ENCODE measurements around the gene SEMA6A. TPM values are rescaled to one million over a fixed set of nuclear protein-coding genes. Genes with fewer than 3 reads are reported as not detected.

The SEMA6A gene
- total and polyA plus RNA-seq, 10 donors, result 0.88 to 78.6 (median 30.4) TPM

DNA sequence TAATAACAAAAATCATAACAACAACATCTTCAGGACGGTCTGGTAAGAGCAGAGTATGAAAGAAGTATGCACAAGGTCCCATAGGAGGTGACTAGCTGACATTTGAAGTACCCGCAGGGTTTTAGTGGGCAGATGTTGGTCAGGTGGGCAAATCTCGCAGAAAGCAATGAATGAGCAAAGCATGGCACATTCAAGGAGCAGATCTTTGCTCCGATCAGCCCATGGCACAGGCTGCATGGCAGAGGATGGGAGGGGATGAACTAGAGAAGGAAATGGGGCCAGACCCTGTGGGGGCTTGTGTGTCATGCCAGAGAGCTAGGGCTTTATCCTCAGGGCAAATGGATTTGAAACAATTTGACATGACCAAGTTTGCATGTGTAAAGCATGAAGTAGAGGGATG is 90.0 kb downstream of the SEMA6A start:
- intact Hi-C loops (cut with DNase I; ENCODE audit: low total_unique reads), result no loop called here
- H3K9me3 ChIP-seq, result no peaks in the 10 kb centered on the region
- no peaks in the 10 kb centered on the region for H3K4me1 ChIP-seq
- WGBS, 5 donors, result 84 to 96% (median 95%) methylated on average over 4 of the region's 4 CpGs
- H3K36me3 ChIP-seq, result peaks cover 0 to 55% (median 11%) of the 10 kb centered on the region in 6 donors
- TF ChIP-seq POLR2AphosphoS5 (IDR thresholded peaks at IDR 0.05), result no peak
- no peak for TF ChIP-seq POLR2A (IDR thresholded peaks at IDR 0.05)
- no peak for TF ChIP-seq CTCF (IDR thresholded peaks at IDR 0.05 in 8 of 11, conservative IDR thresholded peaks at IDR 0.05 in 3 of 11)
- DNase-seq, result no peak
- no peaks in the 10 kb centered on the region for H3K27me3 ChIP-seq (replicated peaks in 1 of 7)
- H3K4me3 ChIP-seq, result no peak overlapping the region
- no peak overlapping the region for H3K27ac ChIP-seq

DNA sequence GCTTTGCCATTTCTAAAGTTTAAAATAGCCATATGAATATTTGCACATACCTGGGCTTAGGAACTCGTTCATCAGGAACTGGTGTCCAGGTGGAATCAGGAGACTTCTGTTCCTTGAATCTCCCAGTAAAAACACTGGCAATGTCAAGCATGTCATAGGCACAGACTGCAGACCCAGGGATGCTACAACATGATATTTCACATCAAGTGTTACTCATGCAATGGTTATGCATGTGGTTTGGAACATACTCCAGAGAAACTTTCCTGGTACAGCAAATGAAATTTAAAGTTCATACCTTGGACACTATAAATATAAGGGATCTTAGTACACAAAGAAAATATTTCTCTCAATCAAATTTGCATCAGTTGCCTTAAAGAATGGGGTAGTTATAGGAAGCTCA is 92.2 kb downstream of the SEMA6A start:
- no peak overlapping the region for H3K27ac ChIP-seq
- no peak overlapping the region for H3K4me3 ChIP-seq
- H3K4me1 ChIP-seq, result no peaks in the 10 kb centered on the region
- DNase-seq, result no peak
- peaks cover 0 to 56% (median 17%) of the 10 kb centered on the region in 6 donors for H3K36me3 ChIP-seq
- H3K27me3 ChIP-seq (replicated peaks in 1 of 7), result no peaks in the 10 kb centered on the region
- no peak for TF ChIP-seq POLR2AphosphoS5 (IDR thresholded peaks at IDR 0.05)
- intact Hi-C loops (cut with DNase I; ENCODE audit: low total_unique reads), result no loop called here
- peaks cover 0 to 7% (median 2%) of the 10 kb centered on the region in 8 donors for H3K9me3 ChIP-seq
- WGBS, 5 donors, result 69 to 100% (median 85%) methylated on average over 1 of the region's 1 CpG

DNA sequence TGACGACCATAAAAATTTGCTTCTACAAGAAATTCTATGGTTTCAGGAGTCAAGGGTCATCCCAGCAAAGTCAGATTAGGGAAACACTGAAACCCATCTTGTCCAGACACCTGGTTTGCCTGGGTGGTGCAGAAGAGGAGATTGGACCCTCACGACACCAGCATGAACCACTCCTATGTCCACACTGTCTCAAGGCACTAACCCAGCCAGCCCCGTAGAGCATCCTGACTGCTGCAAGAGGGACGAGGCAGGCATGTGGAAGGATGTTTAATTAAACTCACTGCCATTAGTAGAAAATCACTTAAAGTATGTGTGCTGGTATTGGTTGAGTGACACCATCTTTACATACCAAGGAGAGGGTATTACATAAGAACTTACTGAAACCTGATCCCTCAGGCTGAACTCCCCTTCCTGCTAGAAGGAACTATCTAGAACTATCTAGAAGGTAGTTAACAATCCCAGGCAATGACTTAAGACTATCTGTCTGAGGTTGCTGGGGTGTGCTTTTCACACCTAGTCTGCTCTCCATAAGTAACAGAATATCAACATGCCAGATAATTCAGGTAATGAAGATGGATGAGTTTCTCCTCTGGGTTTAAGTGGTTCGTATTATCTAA is 93.6 kb downstream of the SEMA6A start:
- WGBS, 5 donors, result 91 to 95% (median 94%) methylated on average over 5 of the region's 5 CpGs
- H3K36me3 ChIP-seq, result peaks cover 0 to 64% (median 22%) of the 10 kb centered on the region in 6 donors

DNA sequence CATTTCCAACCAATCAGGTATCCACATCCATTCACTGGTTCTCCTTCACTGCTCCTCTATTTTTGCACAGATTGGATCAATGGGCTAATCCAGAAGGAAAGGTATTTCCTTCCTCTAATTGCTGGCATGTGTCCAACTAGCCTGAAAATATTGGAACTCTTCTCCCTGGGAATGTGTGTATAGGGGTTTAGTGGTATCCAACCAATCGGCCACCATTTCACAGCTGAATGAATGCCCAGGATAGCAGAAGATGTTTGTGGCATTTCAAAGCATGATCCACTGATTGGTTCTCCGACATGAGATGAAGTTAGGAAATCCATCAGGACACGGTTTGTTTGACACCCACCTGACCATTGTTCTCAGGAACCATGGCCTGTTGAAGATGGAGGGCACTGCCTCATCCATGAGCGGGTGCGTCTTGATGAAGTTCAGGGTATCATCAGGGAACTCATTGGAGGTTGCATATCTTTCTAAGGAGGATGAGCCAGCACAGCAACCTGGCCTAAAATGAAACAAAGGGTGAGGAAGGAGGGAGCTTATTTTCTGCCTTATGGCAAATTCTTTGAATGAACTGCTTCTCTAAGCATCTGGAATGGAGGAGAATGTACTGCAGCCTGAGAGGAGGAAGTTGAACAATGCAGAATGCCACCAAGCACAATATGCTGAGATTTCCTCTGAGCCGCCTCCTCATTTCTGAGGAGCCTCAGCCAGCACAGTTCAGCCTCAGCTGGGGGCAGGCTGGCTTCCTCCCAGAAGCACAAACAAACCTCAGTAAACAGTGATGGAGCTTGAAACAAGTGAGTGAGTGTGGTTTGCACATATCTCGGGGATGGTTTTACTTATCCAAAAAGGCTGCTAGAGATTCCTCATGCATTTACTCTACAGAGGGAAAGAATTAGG is 94.6 kb downstream of the SEMA6A start:
- WGBS, 5 donors, result 82 to 85% (median 83%) methylated on average over 7 of the region's 7 CpGs
- TF ChIP-seq POLR2AphosphoS5 (IDR thresholded peaks at IDR 0.05) (no peak), POLR2A (IDR thresholded peaks at IDR 0.05) (no peak), CTCF (IDR thresholded peaks at IDR 0.05 in 8 of 11, conservative IDR thresholded peaks at IDR 0.05 in 3 of 11) (no peak)
- H3K36me3 ChIP-seq, result peaks cover 0 to 67% (median 17%) of the 10 kb centered on the region in 6 donors

More for the DNA sequence above, 93.6 kb downstream of the SEMA6A start:
- Histone ChIP-seq H3K9me3 (peaks cover 0 to 21% (median 16%) of the 10 kb centered on the region in 8 donors), H3K27me3 (replicated peaks in 1 of 7) (no peaks in the 10 kb centered on the region), H3K27ac (no peak overlapping the region), H3K4me3 (no peak overlapping the region), H3K4me1 (no peaks in the 10 kb centered on the region)
- intact Hi-C loops (cut with DNase I; ENCODE audit: low total_unique reads), result no loop called here
- no peak for TF ChIP-seq CTCF (IDR thresholded peaks at IDR 0.05 in 8 of 11, conservative IDR thresholded peaks at IDR 0.05 in 3 of 11)
- TF ChIP-seq POLR2AphosphoS5 (IDR thresholded peaks at IDR 0.05), result no peak
- no peak for TF ChIP-seq POLR2A (IDR thresholded peaks at IDR 0.05)
- DNase-seq, result no peak

More for the DNA sequence above, 94.6 kb downstream of the SEMA6A start:
- H3K27ac ChIP-seq, result no peak overlapping the region
- H3K9me3 ChIP-seq, result peaks cover 0 to 31% (median 21%) of the 10 kb centered on the region in 8 donors
- intact Hi-C loops (cut with DNase I; ENCODE audit: low total_unique reads), result no loop called here
- DNase-seq, result no peak
- no peaks in the 10 kb centered on the region for H3K27me3 ChIP-seq (replicated peaks in 1 of 7)
- no peaks in the 10 kb centered on the region for H3K4me1 ChIP-seq
- no peak overlapping the region for H3K4me3 ChIP-seq
